Forelimb muscle (tissue), 1 donor: ENCODE measurements around the gene OXCT2. TPM values are rescaled to one million over a fixed set of nuclear protein-coding genes. Genes with fewer than 3 reads are reported as not detected.

Experiments
- DNase-seq: peaks from one replicate; pipeline ENCODE4 v3.0.0-alpha.2; 2013; ENCODE audit warnings: low read depth
- polyA plus RNA-seq: library from polyadenylated mRNA; unstranded; fragments of 120-200 nt; gene quantifications from one replicate; pipeline ENCODE4 v1.2.1, GENCODE V29; 2013; ENCODE audit not compliant: insufficient read length

The OXCT2 gene
- polyA plus RNA-seq, 1 donor, result not detected

- no peak for DNase-seq
Measured at GRCh38 chr1:39762550-39763540, 8.3 kb downstream of the OXCT2 start.

- no peak for DNase-seq
Measured at GRCh38 chr1:39761557-39762260, 9.4 kb downstream of the OXCT2 start.

- DNase-seq, result no peak
Measured at GRCh38 chr1:39761016-39761415, 10.1 kb downstream of the OXCT2 start.

GRCh38 chr1:39760074-39761008 is 10.8 kb downstream of the OXCT2 start:
- no peak for DNase-seq

- DNase-seq, result no peak
Measured at GRCh38 chr1:39759436-39759726, 11.8 kb downstream of the OXCT2 start.

GRCh38 chr1:39758556-39759435 is 12.4 kb downstream of the OXCT2 start:
- DNase-seq, result no peak

- no peak for DNase-seq
Measured at GRCh38 chr1:39757501-39757900, 13.6 kb downstream of the OXCT2 start.

GRCh38 chr1:39755965-39756659 is 15.0 kb downstream of the OXCT2 start:
- DNase-seq, result no peak

- DNase-seq, result no peak
Measured at GRCh38 chr1:39754906-39755504, 16.1 kb downstream of the OXCT2 start.

GRCh38 chr1:39754026-39754570 is 17.1 kb downstream of the OXCT2 start:
- no peak for DNase-seq

GRCh38 chr1:39753132-39754025 is 17.8 kb downstream of the OXCT2 start:
- no peak for DNase-seq

- no peak for DNase-seq
Measured at GRCh38 chr1:39752703-39753102, 18.4 kb downstream of the OXCT2 start.

- no peak for DNase-seq
Measured at GRCh38 chr1:39751595-39751994, 19.6 kb downstream of the OXCT2 start.

- DNase-seq, result no peak
Measured at GRCh38 chr1:39745016-39745670, 26.0 kb downstream of the OXCT2 start.

- peak; percentile 60 for DNase-seq
Measured at GRCh38 chr1:39738622-39739366, 32.4 kb downstream of the OXCT2 start, which contains the start of gene PPIE. Gene PPIE (plus strand): TSS chr1:39738882. CDS start chr1:39738901, 19 bp downstream.

- no peak for DNase-seq
Measured at GRCh38 chr1:39737546-39738169, 33.5 kb downstream of the OXCT2 start.

GRCh38 chr1:39735731-39736130 is 35.4 kb downstream of the OXCT2 start:
- no peak for DNase-seq
